ENCODE results near the gene MAN1A2.

The MAN1A2 gene

GRCh38 chr1:117362986-117363385, 4.3 kb upstream of the MAN1A2 start:
- DNase-seq, result no peak

DNA sequence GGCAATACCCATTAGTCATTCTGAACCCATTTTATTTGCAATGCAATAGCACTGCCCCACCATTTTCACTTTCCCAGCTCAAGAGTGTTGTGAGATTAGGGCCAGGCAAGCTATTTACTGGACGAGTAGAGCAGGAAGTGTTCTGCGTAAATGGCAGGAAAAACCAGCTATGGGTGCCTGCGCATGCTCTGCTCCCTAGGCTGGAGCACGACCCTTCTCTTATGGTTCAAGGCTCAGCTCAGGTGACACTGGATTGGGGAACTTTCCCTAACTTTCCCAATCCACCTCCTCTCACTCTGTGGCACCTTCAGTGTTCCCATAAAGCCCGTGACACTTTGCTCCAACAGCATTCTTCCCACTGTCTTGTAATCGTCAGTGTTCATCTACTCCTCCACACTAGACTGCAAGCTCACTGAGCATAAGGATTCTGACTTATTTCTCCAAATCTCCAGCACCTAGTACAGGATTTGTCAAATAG, 3.6 kb upstream of the MAN1A2 start:
- DNase-seq, result no peak

DNA sequence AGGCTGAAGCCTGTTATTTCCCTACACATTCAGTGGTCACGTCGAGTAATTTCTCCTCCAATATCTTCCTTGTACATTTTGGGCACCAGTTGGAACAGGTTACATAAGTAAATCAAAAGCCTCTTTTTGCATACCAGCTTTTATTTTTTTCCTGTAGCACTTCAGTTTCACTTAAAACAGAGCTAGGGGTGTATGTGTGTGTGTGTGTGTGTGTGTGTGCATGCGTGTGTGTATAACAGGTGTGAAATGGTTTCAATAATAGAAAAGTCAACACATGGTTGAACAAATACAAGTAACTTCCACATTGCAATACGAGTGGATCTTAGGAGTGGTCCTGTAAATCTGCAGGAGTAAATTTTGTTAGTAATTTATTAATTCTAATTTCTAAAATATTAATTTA, 3.0 kb upstream of the MAN1A2 start:
- DNase-seq, result no peak

- DNase-seq, result no peak
Measured at GRCh38 chr1:117365350-117366176, 1.7 kb upstream of the MAN1A2 start.

- no peak for DNase-seq
Measured at GRCh38 chr1:117366177-117367045, 838 bp upstream of the MAN1A2 start.

- no peak for DNase-seq
Measured at GRCh38 chr1:117368116-117369108, 1.2 kb downstream of the MAN1A2 start.

DNA sequence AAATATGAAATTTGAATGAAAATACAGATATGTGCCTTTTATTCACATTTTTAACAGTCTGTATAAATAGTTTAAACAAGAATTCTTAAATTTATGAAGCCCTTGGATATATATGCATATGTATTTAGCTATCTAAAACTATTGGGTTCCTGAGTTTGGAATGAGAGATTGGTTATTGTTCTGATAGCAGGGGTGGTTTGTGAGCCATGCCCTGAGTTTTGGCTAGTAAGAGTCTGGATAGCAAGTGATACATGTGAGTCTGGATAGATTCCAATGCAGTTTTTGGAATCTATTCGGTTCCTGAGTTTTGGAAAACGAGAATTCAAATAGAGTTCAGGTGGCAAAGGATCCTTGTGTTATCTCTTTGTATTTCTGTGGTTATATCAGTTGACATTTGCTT, 2.8 kb downstream of the MAN1A2 start:
- DNase-seq, result no peak

GRCh38 chr1:117370509-117370908, 3.3 kb downstream of the MAN1A2 start:
- no peak for DNase-seq

- DNase-seq, result no peak
Measured at GRCh38 chr1:117371441-117372151, 4.3 kb downstream of the MAN1A2 start.

DNA sequence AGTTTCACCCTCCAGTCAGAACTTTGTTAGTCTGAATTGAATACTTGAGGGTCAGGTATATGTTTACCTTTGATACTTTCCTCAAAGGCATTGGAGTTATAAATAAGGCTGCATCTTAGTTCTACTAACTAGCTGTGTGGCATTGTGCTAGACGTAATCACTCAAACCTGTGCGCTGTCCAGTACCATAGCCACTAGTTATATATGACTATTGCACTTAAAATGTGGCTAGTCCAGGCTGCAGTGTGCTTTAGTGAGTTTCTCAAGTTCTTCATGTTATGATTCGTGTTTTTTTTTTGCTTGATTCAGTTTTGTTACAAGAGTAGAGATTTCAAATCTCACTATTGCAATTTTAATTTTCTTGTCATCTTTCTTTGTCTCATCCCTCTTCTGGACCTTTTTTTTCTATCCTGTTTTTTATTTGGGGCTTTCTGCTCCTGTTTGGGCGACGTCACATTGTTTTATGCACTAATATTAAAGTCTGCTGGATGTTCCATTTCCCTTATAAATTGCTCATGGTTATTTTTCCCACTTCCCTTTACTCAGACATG, 5.7 kb downstream of the MAN1A2 start:
- DNase-seq, result no peak

GRCh38 chr1:117373932-117374331, 6.7 kb downstream of the MAN1A2 start:
- no peak for DNase-seq

- DNase-seq, result no peak
Measured at GRCh38 chr1:117375327-117375726, 8.1 kb downstream of the MAN1A2 start.

DNA sequence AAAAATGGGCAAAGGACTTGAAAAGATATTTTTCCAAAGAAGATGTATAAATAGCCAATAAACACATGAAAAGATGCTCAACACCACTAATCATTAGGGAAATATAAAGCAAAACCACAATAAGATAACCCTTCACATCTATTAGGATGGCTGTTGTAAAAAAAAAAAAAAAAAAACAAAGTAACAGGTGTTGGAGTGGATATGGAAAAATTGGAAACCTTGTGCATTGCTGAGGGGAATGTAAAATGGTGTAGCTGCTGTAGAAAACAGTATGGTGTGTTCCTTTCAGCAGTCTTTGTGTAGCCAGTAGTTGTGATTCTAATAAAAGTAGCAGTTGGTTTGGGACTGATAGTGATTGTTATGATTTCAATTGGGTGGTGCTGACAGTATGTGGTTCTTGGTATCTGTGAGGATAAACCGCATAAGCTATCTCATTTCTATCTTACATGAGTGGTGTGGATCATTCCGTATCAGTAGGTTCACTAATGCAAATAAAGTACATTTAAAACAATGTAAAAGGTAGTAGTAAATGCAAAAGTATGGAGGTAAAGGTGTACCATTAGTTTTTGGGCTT, 19.9 kb downstream of the MAN1A2 start:
- DNase-seq, result no peak

DNA sequence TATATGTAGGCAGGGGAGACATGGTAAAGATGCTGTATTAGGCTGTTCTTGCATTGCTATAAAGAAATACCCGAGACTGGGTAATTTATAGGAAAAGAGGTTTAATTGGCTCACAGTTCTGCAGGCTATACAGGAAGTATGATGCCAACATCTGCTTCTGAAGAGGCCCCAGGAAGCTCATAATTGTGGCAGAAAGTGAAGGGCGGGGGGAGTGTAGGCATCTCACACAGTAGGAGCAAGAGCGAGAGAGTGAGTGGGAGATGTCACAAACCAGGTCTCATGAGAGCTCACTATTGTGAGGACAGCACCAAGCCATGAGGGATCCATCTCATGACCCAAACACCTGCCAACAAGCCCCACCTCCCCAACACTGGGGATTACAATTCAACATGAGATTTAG, 21.1 kb downstream of the MAN1A2 start:
- DNase-seq, result no peak

DNA sequence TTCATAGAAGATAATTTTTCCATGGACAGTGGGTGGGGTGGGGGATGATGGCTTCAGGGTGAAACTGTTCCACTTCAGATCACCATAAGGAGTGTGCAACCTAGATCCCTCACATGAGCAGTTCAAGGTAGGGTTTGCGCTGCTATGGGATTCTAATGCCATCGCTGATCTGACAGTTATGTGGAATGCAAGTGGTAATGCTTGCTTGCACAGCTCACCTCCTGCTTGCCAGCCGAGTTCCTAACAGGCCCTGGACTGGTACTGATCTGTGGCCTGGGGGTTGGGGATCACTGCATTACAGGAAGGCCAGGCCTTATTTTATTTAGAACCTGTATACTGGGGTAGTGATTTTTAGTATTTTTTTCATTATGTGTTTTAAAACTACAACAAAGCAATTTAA, 22.0 kb downstream of the MAN1A2 start:
- no peak for DNase-seq

- DNase-seq, result no peak
Measured at GRCh38 chr1:117389779-117390178, 22.5 kb downstream of the MAN1A2 start.

DNA sequence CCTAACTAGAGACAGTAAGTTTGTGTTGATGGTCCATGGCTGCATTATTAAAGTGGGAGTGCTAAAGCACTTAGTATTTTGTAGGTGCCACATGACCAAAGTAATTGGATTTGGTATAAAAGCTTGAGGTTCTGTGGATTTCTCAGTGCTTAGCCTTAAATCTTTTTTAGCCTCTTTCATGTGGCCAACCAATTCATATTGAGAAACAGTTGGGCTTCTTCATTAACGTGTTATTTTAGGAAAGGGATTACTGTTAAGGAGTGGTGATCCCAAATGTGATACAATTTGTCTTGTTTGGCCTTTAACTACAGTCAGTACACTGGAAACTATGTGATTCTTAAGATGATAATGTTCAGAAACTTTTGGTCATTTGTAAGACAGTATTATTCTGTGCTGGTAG, 25.5 kb downstream of the MAN1A2 start:
- no peak for DNase-seq

GRCh38 chr1:117396074-117396473, 28.8 kb downstream of the MAN1A2 start:
- no peak for DNase-seq

- DNase-seq, result no peak
Measured at GRCh38 chr1:117396636-117397035, 29.4 kb downstream of the MAN1A2 start.

- DNase-seq, result no peak
Measured at GRCh38 chr1:117398957-117399356, 31.7 kb downstream of the MAN1A2 start.

DNA sequence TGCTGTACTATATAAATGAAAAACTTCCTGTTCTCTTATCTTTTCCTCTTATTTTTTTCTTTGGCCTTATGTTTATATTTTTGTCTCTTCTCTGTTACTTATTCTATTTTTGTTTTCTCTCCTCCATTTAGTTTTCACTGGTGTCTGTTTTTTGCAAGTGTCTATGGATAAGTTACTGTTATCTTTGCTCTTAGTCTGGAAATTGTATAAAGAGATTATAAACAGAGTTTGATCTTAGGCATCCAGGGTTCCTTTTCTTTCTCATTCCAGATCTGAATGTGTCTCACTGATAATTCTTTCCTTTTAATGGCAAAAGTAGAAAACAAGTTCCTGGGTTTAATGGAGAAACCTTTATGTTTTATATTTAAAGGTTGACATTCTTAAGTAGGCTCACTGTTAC, 34.5 kb downstream of the MAN1A2 start:
- no peak for DNase-seq

All from SHP77 treated with DMSO at 0.1 percent for 48 hours (cell line).